HG03159 (cell line): Measurements from ENCODE around the gene CTBP2.

Experiments used
- ATAC-seq: cut with Tn5 transposase; IDR thresholded peaks from one replicate; pipeline ENCODE4 v1.9.1; 2021; ENCODE audit warnings: mild to moderate bottlenecking, moderate library complexity; ENCODE audit not compliant: unreplicated experiment

CTBP2 gene

GRCh38 chr10:125147971-125148439 lies 12.4 kb downstream of the CTBP2 start:
- ATAC-seq = no peak

- no peak for ATAC-seq
These were observed 13.4 kb downstream of the CTBP2 start for GRCh38 chr10:125146791-125147579.

GRCh38 chr10:125145636-125146035 lies 14.7 kb downstream of the CTBP2 start:
- ATAC-seq = no peak

DNA sequence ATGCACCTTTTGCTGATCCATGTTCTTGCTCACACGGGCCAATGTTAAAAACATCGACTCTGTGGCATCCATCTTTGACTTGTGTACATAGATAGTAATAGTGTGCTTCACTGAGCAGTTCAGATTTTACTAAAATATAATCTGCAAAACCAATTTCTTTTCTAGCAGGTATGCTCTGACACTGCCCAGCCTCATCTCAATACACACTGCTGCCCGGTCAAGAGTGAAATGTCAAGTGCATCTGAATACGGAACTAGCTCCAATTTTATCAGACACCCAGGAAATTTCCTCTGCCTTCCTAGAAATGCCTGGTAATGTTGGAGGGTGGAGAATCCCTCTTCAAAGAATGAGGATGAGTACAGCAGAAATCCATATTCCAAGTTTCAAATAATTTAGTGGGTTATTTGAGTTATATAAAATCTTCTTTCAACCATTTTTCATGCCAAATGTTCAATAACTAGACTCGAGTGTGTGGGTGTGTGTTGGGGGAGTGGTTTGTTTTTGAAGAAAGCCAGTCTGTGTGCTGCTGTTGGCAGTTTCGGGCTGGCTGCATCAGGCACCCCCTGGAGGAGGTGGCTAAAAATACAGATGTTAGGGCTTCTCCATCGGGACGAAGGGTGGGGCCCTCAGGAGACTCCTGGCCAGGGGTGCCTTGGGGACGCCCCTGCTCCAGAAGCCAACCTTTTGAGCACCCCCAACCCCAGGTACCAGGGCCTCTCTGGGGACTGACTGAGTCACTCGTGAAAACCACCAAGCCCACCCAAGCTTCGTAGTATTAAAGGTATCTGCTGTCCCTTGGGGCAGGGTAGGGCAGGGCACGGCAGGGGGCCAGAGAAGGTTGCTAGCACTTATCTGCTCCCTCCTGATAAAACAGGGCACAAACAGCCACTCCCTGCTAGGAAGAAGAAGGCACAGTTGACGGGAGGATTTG lies 15.4 kb downstream of the CTBP2 start:
- no peak for ATAC-seq

DNA sequence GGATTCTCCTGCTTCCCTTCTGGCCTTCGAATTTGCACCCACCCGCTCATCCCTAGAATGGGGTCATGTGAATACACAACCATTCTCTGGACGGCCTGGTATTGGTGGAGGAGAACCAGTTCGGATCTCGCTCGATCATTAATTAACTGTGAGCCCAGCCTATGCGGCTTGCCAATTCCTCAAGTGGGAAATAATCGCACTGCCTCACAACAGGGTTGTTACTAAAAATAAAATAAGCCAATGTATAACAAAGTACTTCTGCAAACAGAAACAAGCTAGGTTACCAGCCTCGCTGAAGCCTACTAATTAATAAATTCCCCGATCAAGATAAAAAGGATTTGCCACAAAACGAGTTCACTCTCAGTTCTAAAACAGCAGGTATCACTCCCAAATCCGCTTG lies 16.2 kb downstream of the CTBP2 start:
- ATAC-seq = no peak

DNA sequence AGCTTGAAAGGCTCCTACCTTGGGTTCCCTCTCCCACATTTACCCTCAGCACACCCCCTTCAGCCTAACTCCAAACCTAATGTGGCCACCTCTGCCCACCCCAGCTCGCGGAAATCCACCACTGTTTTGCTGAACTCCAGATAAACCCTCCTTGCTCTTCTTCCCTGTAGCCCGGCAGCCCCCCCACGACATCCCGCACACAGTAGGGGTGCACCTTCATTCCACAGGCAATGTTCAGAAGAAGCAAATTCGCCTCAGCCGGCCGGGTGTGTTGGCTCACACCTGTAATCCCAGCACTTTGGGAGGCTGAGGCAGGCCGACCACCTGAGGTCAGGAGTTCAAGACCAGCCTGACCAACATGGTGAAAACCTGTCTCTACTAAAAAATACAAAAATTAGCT lies 17.4 kb downstream of the CTBP2 start:
- no peak for ATAC-seq

DNA sequence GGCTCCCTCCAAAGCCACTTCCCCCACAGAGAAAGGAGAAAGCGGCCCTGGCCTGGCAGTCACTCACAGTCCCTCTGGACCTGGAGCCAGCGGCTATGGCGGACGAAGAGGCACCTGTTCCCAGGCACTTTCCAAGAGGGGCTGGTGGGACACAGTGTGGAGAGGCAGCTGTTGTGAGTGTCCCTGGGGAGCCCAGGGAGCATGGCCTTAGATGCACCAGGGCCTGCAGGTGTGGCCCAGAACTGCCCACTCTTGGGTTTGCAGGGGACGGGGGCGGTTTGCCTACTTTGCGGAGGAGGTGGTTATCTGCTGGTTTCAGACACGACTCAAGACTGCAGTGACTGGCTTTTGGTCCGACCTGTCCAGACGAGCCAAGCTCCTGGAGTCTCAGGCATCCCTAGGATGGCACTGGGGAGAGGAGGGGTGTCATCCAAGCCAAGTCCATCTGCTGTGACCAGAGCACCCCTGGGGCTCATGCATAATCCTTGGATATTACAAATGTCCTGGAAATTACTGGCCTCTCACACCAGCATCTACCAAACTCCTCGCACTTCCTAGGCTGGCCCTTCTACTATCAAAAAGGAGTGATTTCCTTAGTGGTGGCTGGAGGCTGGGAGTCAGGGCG lies 18.4 kb downstream of the CTBP2 start:
- no peak for ATAC-seq

- ATAC-seq = no peak
These were observed 19.1 kb downstream of the CTBP2 start for GRCh38 chr10:125141150-125141859.

DNA sequence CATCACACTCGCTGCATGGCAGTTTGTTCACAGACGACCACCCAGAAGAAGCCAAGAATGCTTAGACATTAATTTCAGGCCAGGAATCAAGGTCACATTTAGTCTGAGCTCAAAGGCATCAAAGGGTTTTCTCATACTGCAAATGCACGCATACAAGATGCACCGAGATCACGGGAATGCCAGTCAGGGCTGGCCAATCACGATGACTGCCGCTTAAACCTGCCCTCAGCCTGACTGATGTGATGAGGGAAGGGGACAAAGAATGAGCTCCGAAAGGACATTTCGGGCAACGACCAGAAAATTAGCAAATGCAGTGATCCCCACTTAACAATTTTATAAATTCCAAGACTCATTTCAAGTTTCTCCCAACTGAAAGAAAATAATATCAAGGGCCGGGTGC lies 20.2 kb downstream of the CTBP2 start:
- no peak for ATAC-seq

- no peak for ATAC-seq
These were observed 22.5 kb downstream of the CTBP2 start for GRCh38 chr10:125137601-125138438.

DNA sequence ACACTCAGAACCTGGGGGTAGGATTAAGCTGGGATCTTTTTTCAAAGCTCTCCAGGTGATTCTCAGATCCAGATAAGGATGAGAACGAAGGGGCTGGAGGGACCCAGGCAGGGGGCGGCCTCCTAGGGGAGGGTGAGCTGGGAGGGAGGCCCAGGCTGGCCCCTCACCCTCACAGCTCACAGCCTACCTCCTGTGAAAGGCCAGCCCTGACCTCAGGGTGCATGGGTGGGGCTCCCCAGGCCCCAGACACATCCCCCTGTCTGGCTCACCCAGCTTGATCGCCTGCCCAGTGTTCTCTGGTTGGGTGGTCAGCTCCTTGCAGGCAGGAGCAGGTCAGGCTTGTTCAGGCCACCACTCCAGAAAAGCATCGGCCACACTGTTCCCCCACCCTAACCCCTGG lies 24.3 kb downstream of the CTBP2 start:
- no peak for ATAC-seq

GRCh38 chr10:125135771-125136035 lies 24.7 kb downstream of the CTBP2 start:
- ATAC-seq = no peak

DNA sequence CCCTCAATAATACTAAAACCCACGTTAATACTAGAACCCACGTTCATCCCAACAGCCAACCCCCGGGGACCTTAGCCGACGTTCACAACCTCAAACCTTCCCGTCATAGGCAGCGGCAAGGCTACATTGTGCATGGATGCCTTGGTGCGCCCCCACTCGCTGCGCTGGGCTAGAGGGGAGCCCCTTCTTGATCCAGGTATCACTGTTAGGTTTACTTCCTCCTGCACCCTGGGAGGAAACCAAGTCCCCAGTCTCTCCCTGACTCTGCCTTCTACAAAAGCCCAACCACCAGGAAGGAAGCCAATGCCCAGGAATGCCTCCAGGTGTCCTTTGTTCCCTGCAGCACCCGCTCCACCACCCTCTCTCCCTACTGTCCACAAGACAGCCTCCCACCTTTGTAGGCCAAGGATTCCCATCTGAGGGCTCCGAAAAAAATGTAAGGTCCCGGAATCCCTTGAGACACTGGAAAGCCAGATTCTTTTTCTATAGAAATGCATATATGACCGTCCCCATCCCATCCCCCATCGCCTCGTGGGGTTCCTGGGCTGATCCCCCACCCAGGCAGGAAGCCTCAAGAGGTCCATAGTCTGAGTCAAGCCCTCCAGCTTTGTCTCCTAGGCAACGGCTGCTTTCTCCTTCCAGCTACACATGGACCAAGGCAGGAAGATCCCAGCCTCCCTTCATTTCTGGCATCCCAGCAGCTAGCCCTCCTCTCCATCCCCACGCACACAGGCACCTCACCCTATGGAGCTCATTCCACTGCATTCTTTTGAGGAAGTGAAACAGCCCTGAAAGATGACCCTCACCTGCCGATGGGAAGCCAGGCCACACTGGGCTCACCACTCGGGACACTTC lies 25.2 kb downstream of the CTBP2 start:
- ATAC-seq = no peak

- ATAC-seq = no peak
These were observed 25.9 kb downstream of the CTBP2 start for GRCh38 chr10:125134483-125134848.

GRCh38 chr10:125133696-125134482 lies 26.5 kb downstream of the CTBP2 start:
- no peak for ATAC-seq

DNA sequence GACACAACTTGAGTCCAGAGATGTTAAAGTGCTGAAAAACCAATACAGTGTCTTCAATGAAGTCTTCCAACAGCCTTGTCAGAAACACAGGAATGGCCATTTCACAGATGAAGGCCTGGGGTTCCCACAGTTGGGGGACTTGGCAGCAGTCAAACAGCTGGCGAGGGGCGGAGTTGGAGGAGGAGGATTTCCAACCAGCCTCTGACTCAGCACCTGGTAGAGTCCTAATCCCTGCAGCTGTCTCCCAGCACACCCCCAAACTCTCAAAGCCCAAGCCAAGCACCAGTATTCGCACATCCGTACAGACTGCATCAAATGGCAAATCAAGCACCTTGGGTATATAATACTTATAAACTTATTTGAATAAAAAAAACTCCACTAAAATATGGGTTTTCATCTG lies 28.0 kb downstream of the CTBP2 start:
- ATAC-seq = no peak

GRCh38 chr10:125130916-125131315 lies 29.4 kb downstream of the CTBP2 start:
- ATAC-seq = no peak

- ATAC-seq = no peak
These were observed 30.1 kb downstream of the CTBP2 start for GRCh38 chr10:125130260-125130659.

DNA sequence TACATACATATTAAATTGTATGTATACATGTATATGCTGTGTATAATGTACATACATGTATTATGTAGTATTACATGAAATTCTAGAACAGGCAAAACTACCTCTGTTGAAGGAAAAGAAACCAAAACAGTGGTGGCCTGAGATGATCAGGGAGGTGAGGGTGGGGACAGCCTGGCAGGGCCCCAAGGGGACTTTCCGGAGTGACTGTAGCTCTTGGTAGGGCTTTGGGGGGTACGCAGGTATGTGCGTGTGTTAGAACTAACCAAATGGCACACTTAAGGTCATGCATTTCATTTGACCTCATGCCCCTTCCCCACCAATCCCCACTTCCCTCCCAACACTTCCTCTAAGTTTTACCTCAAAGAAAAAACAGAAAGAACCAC lies 31.3 kb downstream of the CTBP2 start:
- no peak for ATAC-seq
